Measurements from ENCODE around the gene SEPTIN2. TPM values are rescaled to one million over a fixed set of nuclear protein-coding genes. Genes with fewer than 3 reads are reported as not detected.

Gene SEPTIN2
- 207 and 226 TPM in 2 replicates for total RNA-seq

DNA sequence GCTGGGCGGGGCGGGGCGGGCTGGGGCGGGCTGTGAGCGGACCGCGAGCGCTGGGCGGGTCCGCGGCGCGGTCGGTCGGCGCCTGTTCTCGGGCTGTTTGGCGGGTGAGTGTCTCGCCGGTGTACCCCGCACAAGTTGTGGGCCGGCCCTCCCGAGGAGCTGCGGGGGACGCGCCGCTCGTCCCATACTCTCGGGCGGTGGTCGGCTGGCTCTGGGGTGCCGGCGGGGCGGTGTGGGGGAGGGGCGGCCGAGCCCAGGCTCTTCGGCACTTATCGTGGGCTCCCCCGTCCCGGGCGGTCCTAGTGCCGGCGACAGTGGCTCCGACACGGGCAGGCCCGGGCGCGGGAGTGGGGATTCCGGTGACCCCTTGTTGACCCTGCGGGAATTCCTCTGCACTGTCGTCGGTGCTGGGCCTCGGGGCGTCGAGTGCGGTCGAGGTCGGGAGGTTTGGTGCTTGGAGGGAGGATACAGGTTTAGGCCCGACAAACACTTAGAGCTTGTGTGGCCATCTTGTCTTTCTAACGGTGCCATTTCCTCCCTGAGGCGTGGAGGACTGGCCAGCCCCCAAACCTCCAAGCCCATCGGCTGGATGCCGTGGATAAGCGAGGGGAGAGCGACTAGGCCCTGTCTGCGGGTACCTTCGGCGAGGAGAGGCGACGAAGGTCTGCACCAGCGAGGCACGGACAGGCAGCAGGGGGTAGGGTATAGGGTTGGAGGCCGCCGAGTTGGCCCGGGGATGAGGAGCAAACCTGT, at the start of gene SEPTIN2:
SEPTIN2 (plus strand) TSS at position 47 of the 753 bp plus-strand sequence. CDS start 8,308 bp downstream, outside the sequence.

DNA sequence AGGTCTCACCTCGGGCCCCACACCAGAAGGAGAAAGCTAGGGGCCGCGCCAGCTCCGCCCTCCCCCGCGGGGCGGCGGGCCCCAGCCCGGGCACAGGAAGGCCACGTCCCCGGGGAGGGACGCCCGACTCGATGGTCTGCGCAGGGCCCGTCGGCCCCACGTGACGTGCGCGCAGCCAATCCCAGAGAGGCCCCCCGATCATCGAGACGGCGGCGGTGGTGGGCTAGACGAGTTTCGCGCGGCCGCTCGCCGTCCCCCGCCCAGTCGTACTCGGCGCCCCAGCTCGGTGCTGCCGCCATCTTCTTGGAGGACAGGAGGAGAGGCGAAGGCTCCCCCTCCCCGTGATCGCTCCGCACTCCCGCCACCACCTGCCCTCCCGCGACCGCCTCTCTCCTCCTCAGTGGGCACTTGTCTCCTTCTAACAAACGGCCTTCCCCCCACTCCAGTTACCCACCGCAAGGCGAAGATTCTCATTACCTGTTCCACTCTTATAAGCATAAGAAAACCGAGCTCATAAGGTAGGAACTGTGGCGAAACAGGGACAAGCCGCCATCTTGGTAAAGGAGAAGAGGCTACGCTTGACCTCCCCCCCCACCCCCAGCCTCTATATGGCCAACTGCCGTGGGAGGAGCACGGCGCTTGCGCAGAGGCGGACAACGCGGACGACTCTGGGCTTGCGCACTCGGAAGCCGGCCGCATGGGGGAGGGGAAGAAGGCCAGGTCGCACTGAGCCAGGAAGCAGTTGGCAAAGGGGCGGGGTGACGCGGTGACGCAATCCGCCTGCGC, 439 bp upstream of the SEPTIN2 start, which contains the start of gene HDLBP:
HDLBP (minus strand) TSS at position 580 of the 786 bp plus-strand sequence. CDS start 48,803 bp downstream, outside the sequence.

DNA sequence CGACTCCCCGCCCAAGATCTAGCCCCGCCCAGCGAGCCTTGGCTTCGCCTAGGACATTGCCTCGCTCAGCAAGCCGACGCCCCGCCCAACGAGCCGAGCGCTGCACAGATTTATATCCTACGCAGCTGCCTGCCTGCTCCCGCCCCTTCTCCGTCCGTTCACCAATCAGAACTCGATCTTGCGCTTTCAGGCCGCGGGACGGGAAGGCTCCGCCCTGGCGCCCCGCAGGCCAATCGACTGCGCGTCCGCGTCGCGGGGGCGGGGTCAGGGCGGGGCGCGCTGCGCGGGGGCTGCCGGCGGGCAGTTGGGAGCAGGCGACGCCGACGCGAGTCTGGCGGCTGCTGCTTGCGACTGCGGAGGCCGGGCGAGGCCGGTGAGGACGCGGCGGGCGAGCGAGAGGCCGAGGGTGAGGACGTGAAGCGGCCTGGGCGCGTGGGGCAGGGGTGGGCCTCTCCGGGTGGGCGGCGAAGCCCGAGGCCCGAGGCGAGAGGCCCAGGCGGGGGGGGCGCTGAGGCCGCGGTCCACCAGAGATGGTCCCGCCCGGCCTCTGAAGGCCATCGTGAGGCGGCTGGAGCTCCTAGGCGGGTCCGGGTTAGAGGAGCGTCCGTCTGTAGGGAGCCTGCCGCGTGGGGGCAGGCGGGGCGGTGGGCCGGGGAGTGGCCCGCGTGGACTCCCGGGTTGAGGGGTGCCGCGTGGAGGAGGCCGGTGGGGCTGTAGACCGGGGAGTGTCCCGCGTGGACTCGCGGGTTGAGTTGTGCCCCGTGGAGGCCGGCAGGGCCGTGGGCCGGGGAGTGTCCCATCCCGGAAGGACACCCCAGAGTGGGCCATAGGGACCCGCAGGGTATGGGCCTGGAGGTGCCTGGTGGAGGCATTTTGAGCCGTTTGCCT, 40.5 kb downstream of the SEPTIN2 start, which contains the start of gene FARP2:
FARP2 (plus strand) TSS at position 303 of the 888 bp plus-strand sequence. CDS start 16,823 bp downstream, outside the sequence.

Other genes with a start within 250 kb of the SEPTIN2 start
- gene MTERF4, start 213.6 kb upstream of the SEPTIN2 start, total RNA-seq = 14.0 and 20.3 TPM in 2 replicates
- 6.5 and 8.3 TPM in 2 replicates for gene PASK, start 166.5 kb upstream of the SEPTIN2 start, total RNA-seq
- gene PPP1R7, start 165.5 kb upstream of the SEPTIN2 start, total RNA-seq = 77.1 and 79.2 TPM in 2 replicates
- 0.79 and 1.1 TPM in 2 replicates for gene ANO7, start 127.2 kb upstream of the SEPTIN2 start, total RNA-seq
- gene HDLBP, start 253 bp upstream of the SEPTIN2 start, total RNA-seq = 322 and 418 TPM in 2 replicates
- gene FARP2, start 40.4 kb downstream of the SEPTIN2 start, total RNA-seq = 44.4 and 50.9 TPM in 2 replicates
- gene STK25, start 192.7 kb downstream of the SEPTIN2 start, total RNA-seq = 196 and 204 TPM in 2 replicates
- 48.3 and 54.0 TPM in 2 replicates for gene BOK, start 242.8 kb downstream of the SEPTIN2 start, total RNA-seq